Subcutaneous abdominal adipose tissue (tissue), 5 donors: ENCODE measurements around the gene CORO2B.

Experiments used
- H3K27ac ChIP-seq: one replicate; pipeline ENCODE4 v1.7.0; 2013; ENCODE audit warnings: low read depth, mild to moderate bottlenecking, inconsistent platforms, low read length, moderate library complexity
- H3K27me3 ChIP-seq, 5 donors: one replicate each; pipeline ENCODE4 v1.7.0; 2013; ENCODE audit warnings: low read length in 5 of 5, inconsistent platforms in 1 of 5; ENCODE audit not compliant: control insufficient read depth in 5 of 5, insufficient read depth in 4 of 5
- H3K36me3 ChIP-seq, 5 donors: one replicate each; pipeline ENCODE4 v1.7.0; 2013; ENCODE audit warnings: low read length in 5 of 5; ENCODE audit not compliant: control insufficient read depth in 5 of 5, insufficient read depth in 5 of 5
- H3K4me1 ChIP-seq, 5 donors: one replicate each; pipeline ENCODE4 v1.7.0; 2013; ENCODE audit warnings: low read length in 5 of 5, mild to moderate bottlenecking in 3 of 5, moderate library complexity in 1 of 5; ENCODE audit not compliant: control insufficient read depth in 5 of 5, insufficient read depth in 5 of 5
- H3K4me3 ChIP-seq, 5 donors: one replicate each; pipeline ENCODE4 v1.7.0; 2013; ENCODE audit warnings: low read length in 5 of 5, low read depth in 1 of 5
- H3K9ac ChIP-seq, 5 donors: one replicate each; pipeline ENCODE4 v1.7.0; 2013; ENCODE audit warnings: low read length in 5 of 5, mild to moderate bottlenecking in 4 of 5, moderate library complexity in 3 of 5
- H3K9me3 ChIP-seq, 5 donors: one replicate each; pipeline ENCODE4 v1.7.0; 2013; ENCODE audit warnings: low read length in 5 of 5; ENCODE audit not compliant: control insufficient read depth in 5 of 5
- donor health status: healthy.
- donor health status: healthy.
- donor health status: healthy.
- donor health status: healthy.
- donor health status: healthy.

The CORO2B gene

DNA sequence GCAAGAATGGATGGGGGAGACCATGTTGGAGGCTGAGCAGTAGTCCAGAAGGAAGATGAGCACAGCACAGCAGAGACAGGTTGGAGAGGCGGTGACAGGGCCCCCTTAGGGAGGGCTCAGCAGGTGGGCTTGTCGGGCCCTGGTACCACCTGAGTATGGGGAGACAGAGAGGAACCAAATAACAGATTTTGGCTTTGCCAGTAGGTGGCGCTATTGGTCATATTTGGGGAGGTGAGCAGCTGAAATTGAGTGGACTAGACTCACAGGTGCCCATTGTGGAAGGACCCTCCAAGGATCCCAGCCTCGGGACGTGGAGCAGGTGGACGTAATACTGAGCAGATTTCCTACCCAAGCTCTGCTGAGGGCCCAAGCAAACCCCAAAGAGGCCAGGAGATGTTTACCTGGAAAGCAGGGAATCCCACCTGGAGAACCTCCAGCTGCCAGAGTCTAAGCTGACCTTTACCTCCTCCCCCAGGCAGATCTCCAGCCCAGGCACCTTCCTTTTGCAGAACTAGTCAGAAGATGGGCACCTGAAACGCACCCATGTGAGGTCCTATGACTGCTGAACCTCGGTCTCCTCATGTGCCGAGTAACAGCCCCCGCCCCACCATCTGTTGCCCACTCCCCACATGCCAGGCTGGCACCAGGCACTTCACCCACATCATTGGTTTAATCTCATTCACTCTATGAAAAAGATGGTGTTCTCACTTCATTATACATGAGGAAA, 24.6 kb upstream of the CORO2B start:
- peaks cover 0 to 7% (median 5%) of the 10 kb centered on the region in 5 donors for H3K4me1 ChIP-seq
- no peaks in the 10 kb centered on the region for H3K36me3 ChIP-seq
- H3K9me3 ChIP-seq, result no peaks in the 10 kb centered on the region
- H3K27ac ChIP-seq, result no peak overlapping the region
- H3K27me3 ChIP-seq, result peaks cover 0 to 3% (median 0%) of the 10 kb centered on the region in 5 donors
- H3K4me3 ChIP-seq, result no peak overlapping the region
- no peak overlapping the region for H3K9ac ChIP-seq

- H3K4me3 ChIP-seq, result no peak overlapping the region
- H3K27ac ChIP-seq, result no peak overlapping the region
- H3K9ac ChIP-seq, result no peak overlapping the region
- no peaks in the 10 kb centered on the region for H3K9me3 ChIP-seq
- no peaks in the 10 kb centered on the region for H3K36me3 ChIP-seq
- peaks cover 0 to 15% (median 14%) of the 10 kb centered on the region in 5 donors for H3K4me1 ChIP-seq
- H3K27me3 ChIP-seq, result peaks cover 0 to 3% (median 0%) of the 10 kb centered on the region in 5 donors
Measured at GRCh38 chr15:68554721-68555678, 23.8 kb upstream of the CORO2B start.

GRCh38 chr15:68555679-68556037, 23.1 kb upstream of the CORO2B start:
- Histone ChIP-seq H3K27me3 (peaks cover 0 to 5% (median under 1%) of the 10 kb centered on the region in 5 donors), H3K4me1 (peaks cover 0 to 16% (median 15%) of the 10 kb centered on the region in 5 donors), H3K9me3 (no peaks in the 10 kb centered on the region), H3K36me3 (no peaks in the 10 kb centered on the region), H3K9ac (no peak overlapping the region), H3K27ac (no peak overlapping the region), H3K4me3 (no peak overlapping the region)

DNA sequence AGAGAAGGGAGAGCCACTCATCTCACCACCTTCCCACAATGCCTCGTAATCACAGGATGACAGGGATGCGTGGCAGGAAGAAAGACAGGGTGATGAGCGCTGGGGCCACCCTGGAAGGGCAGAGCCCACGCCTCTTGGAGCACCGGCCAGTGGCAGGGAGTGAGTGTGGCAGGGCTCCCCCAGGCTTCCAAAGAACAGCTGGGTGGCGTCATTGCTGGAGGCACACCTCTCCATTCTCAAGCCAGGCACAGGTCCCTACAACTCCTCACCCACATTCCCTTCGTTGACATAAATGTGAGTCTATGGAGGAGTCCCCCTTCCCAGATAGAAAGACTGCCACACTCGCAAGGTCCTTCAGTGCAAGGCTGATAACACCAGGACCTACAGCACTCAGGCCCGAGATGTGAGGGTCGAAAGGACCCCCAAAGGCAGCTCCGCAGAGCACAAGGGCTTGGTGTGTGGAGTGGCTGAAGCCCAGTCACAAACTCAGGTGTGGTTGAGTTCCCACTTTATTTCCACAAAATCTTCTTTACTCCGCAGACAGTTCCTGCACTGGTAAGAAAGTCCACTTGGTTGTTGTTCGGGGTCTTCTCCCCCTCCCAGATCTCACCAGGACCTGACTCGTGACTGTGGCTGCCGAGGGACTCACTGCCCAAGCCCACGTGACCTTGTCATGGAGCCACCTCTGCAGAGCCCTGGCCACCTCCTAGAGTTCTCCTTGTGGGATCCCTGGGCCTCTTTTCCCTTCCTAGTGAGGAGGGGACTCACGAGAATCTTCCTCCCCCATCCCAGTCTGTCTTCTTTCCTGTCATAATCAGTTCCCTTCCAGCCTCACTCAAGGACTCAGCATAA, 22.4 kb upstream of the CORO2B start:
- H3K36me3 ChIP-seq, result no peaks in the 10 kb centered on the region
- peaks cover 0 to 16% (median 15%) of the 10 kb centered on the region in 5 donors for H3K4me1 ChIP-seq
- peaks cover 0 to 5% (median 2%) of the 10 kb centered on the region in 5 donors for H3K27me3 ChIP-seq
- H3K9me3 ChIP-seq, result no peaks in the 10 kb centered on the region
- H3K27ac ChIP-seq, result no peak overlapping the region
- H3K4me3 ChIP-seq, result no peak overlapping the region
- H3K9ac ChIP-seq, result no peak overlapping the region

DNA sequence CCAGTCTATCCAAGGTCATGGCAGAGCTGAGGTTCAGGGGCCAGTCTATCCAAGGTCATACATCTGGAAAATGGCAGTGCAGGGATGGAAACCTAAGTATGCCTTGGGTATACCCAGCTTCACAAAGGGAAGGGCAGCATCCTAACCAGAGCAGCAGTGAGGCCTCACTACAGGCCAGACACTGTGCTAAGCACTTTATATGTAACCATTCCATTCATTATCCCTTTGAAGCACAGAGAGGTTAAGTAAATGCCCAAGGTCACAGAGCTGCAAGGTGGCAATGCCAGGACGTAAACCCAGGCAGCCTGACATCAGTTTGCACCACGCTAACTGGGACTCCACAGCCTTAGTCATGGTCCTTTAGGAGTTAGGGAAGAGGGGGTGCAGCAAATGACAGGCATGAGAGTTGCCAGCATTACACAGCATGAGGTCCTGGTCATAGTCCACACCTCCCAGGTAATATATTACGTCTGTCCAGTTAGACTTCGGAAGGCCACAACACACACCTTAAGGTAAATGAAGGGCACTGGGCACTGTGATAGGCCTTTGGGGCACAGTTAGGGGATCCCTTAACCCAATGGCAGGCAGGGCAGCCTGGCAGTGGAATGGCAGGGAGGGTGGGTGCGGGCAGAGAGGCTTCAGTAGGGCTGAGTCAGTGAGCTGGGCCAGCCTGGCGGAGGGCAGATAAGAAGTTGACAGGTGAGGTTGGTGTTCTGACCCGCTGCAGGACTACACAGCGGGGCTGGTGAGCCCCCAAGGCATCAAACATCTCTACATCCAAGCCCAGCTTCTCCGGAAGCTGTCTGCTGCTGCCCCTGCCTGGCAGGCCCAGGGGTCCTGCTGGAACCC, 21.1 kb upstream of the CORO2B start:
- Histone ChIP-seq H3K27ac (no peak overlapping the region), H3K36me3 (no peaks in the 10 kb centered on the region), H3K4me1 (peaks cover 0 to 16% (median 15%) of the 10 kb centered on the region in 5 donors), H3K4me3 (no peak overlapping the region), H3K27me3 (peaks cover 0 to 5% (median 2%) of the 10 kb centered on the region in 5 donors), H3K9ac (no peak overlapping the region), H3K9me3 (no peaks in the 10 kb centered on the region)

- peaks cover 0 to 16% (median 15%) of the 10 kb centered on the region in 5 donors for H3K4me1 ChIP-seq
- peaks cover 0 to 5% (median 2%) of the 10 kb centered on the region in 5 donors for H3K27me3 ChIP-seq
- no peaks in the 10 kb centered on the region for H3K9me3 ChIP-seq
- peak overlapping the region in 3 of 5 donors; percentile 35 to 68 (median 59) for H3K9ac ChIP-seq
- H3K27ac ChIP-seq, result no peak overlapping the region
- no peaks in the 10 kb centered on the region for H3K36me3 ChIP-seq
- peak overlapping the region; percentile 67 to 79 (median 69) for H3K4me3 ChIP-seq
Measured at GRCh38 chr15:68558318-68559305, 20.2 kb upstream of the CORO2B start.

- Histone ChIP-seq H3K4me3 (peak overlapping the region; percentile 67 to 79 (median 69)), H3K9ac (peak overlapping the region in 3 of 5 donors; percentile 35 to 68 (median 59)), H3K9me3 (no peaks in the 10 kb centered on the region), H3K36me3 (no peaks in the 10 kb centered on the region), H3K27ac (no peak overlapping the region), H3K27me3 (peaks cover 0 to 5% (median 2%) of the 10 kb centered on the region in 5 donors), H3K4me1 (peaks cover 0 to 16% (median 15%) of the 10 kb centered on the region in 5 donors)
Measured at GRCh38 chr15:68559345-68560310, 19.2 kb upstream of the CORO2B start.
